GM18508 (cell line): Measurements from ENCODE around the gene CCDC92.

Experiments
- ATAC-seq: cut with Tn5 transposase; IDR thresholded peaks from one replicate; pipeline ENCODE4 v1.9.1; 2021; ENCODE audit warnings: moderate number of reproducible peaks; ENCODE audit not compliant: insufficient read depth, unreplicated experiment

Gene CCDC92

DNA sequence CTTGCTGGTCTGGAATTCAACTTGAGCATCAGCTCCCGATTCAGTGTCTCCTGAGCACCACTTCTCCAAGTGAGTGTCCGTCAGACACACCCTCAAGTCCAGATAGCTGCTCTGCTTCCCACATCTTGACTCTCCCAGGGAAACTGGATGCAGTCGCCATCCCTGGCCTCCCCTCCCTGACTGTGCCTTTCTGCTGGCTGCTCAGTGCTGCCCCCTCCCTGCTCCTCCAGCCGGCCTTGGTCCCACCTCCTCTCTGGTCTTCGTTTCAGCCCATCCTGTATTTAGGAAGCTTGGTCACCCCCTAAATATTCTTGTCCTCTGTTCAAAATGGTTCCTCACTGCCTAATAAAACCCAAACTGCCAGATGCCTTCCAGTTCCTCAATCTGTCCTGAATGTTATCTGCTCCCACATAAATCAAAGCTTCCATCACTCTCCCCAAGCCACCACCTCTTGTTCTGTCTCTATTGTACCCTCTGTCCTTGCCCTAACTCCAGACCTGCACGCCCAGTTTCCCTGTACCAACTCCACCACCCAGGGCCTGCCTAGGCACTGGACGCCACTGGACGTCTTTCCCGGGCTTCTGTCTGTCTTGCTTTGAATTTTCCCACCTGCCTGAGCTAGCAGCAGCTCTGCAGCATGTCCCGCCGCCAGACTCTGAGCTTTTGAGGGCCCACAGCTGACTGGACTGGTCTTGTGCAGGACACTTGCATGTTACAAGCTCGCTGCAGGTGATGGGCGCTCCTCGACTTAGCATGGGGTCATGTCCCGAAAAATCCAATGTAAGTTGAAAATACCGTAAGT lies 33.8 kb downstream of the CCDC92 start:
- no peak for ATAC-seq

DNA sequence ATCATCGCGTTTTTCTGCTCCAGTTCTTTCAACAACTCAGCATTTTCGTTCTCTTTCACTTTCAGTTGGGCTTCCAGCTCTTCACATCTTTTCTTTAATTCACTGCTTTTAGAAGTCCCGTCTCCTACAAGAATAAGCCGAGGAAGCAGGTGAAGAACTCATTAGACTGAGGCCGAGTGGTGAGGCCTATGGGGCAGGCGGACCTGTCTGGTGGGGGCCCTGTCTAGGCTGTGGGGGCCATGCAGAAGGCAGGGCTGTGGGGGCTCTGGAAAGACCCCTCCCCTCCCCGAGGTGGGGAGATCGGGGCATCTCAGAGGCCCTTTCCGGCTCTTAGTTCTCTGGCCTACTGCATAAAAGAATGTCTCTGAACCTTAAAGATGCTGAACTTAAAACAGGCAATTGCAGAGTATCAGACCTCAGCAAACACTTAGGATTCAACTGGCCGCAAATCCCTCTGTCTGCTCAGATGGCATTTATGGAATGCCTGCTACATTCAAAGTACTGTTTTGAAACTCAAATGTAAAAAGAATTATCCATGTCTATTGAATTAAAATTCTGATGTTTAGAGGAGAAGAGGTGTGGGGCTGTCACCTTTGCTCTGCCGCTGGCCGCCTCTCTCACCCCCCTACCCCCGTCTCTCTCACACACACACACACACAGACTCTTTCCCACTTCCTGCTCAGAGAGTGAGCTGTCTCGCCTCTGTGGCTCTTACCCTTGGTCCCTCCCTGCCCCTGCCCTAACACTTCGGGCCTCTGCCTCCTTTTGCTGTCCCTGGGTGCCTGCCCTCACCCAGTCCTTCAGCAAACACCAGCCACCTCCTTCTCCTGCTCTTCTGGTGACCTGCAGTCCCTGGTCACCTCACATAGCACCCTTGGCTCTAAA lies 34.7 kb downstream of the CCDC92 start:
- ATAC-seq: no peak

DNA sequence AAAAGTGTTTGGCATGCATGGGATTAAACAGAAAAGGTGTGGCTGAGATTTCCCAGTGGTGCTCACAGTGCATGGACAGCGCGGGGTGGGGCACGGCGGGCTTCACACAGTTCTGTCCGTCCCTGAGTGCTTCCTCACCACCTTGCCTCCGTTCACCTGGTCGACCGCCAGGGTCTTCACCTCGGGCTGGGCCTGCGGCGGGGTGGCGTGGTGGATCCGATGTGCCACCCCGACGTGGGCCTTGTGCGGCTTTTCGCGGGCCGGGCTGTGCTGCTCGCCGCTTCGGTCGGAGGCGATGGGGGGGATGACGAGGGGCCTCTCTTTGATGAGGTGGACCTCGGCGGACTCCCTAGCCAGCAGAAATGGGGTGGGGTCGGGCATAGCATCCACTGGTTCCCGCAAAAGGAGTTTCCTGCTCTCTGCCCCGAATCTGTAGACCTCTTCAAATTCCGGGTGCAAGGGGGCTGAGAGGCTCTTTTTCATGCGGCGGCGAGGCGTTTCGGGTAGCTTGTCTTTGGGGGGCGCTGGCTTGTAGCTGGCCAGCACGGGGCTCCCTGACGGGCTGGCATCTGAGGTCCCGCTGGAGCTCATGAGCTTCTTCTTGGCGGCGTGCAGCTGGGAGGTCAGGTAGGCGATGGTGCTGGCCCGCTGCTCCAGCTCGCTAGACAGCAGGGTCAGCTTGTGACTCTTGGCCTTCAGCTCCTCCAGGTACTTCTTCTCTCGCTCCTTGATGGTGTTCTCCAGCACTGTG lies 35.5 kb downstream of the CCDC92 start:
- ATAC-seq: no peak

DNA sequence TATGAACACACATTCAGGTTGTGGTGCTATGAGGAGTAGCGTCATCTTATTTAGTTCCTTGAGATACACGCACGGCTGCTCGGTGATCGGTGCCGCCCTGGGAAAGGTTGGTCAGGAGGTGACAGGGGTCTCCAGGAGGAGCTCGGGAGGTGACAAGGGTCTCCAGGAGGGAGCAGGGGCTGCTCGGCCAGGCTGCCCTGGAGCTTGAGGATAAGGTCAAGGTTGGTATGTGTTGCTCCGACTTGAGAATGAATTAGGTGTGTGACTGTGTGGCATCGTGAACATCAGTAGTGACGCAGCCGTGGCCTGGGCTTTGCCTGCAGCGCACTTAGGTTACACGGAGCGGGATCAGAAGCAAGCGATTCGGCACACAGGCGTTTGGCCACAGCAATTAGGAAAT lies 36.2 kb downstream of the CCDC92 start:
- ATAC-seq: no peak

DNA sequence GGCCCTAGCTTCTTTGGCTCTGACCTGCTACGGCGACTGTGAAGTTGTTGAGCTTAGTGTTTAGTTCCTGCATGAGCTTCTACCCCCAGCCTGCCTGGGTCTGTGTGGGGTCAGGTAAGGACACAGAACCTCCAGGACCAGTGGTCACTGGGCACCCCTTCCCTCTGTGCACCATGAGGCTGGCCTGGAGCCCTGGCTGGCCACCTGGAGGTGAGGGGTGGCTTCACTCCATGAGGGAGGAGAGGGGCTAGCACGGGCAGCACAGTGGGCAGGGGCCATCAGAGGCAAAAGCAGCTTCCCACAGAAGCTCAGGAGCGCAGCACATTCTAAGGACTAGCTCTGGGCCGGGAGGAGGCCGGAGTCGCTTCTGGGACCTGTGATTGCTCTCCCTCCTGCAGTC lies 36.7 kb downstream of the CCDC92 start:
- ATAC-seq: no peak

DNA sequence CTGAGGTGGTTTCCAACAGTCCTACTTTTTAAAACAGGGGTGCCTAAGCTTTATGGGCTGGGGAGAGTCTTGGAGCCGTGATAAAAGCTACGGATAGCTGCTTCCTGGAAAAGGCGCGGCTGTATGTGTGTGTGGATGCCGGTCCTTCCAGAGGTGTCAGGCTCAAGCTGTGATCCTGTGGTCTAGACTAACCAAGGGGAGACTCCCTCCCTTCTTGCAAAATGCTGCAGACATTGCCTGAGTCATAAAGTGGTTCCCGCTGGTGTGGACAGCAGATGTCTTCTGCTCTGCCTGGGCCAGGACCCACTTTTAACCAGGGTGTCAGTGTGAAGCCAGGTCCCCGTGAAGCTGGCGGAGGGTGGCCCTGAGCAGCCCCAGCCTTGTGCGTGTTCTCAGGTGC lies 37.8 kb downstream of the CCDC92 start:
- no peak for ATAC-seq

DNA sequence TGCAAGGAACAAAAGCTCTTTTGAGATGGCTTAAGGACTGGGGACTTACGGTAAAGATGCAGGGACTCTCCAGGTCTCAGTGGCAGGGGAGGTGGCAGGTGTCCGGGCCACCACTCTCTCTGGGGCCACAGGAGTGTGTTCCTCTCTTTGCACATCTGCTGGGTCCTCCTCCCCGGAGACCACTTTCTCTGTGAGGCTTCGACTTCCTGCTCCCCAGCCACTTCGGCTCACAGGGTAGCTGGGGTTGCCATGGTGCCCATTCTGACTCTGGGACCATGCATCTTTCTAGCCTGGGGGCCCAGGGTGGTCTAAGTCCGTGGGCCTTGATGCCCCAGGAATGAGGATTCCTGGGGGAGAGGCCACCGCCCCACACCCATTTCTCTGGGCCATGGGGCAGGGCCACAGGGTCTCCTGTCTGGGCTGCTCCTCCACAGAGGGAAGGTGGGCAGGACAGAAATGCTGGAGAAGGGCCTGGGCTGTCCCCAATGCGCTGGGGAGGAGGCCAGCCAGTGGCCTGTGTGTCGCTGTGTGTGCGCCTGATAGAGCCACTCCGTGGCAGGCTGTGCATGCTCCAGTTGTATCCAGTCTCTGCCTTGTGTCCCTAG lies 38.5 kb downstream of the CCDC92 start:
- no peak for ATAC-seq

DNA sequence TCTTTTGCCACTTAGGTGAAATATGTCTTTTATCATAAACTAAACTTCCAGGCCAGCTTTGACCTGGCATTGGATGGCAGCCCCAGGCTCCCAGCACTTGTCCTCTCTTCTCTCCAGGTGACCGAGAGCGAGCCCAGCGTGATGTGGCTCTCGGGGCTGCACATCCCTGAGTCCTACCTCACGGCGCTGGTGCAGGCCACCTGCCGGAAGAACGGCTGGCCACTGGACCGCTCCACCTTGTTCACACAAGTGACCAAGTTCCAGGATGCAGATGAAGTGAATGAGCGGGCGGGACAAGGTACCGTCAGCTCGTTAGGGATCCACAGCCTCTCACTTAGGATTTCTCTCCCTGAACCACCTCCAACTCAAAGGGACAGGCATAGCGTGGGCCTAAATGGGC lies 39.4 kb downstream of the CCDC92 start:
- no peak for ATAC-seq

DNA sequence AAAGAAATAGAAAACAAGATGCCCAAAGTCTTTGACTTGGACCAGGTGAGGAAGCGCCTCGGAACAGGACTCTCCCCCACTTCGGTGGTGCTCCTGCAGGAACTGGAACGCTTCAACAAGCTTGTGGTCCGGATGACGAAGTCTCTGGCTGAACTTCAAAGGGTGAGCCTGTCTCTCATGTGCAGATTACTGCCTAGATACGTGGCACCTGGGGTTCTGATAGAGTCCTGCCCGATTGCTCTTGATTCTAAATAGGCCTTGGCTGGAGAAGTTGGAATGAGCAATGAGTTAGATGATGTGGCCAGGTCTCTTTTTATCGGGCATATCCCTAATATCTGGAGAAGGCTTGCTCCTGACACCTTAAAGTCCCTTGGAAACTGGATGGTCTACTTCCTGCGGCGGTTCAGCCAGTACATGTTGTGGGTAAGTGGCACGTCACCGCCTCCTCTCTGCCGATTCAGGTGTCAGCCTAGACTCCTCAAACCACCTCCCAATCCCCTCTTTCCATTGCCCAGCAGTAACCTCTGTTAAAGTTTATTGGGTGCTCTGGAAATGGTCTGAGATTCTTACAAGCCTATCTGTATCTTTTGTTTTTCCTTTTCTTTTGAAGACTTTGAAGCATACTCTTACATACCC lies 40.8 kb downstream of the CCDC92 start:
- ATAC-seq: no peak

DNA sequence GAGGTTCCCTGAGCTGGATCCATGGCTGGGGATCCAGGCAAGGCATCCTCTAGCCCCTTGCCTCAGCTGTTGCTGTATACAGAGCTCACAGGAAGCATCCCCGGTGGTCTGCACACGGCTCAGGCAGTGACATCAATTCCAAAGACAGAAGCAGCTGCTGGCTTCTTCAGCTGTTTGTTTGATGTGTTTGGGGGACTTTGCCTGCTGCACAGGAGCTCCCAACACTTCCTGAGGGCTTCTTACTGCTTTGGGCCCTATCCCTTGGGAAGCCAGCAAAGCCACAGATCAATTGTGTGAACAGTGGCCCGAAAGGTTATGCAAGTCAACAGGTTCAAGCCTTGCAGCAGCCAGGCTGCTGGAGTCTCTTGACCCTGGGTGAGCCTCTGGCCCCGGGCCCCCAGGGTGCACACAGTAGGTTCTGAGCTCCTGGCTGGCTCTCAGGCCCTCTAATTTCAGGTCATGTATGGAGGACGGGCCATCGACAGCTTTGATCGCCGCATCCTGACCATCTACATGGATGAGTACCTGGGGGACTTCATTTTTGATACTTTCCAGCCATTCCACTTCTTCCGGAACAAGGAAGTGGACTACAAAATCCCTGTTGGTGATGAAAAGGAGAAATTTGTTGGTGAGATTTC lies 42.6 kb downstream of the CCDC92 start:
- ATAC-seq: no peak

DNA sequence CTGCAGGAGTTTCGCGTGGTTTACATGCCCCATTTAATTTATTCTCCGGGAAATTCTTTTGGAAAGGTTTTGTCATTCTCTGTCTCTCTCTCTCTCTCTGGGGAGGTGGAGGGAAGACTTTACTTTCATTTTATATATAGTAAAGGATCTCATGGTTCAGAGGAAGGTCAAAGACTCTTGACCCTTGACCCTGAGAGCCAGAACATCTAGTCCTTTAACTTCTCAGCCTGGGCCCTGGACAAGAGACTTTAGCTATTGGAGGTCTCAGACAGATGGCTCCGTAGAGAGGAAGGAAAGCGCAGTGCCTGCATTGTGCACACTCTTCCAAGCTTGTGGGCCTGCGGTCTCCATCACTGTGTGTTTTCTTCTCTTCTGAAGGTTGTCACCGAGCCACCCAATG lies 43.7 kb downstream of the CCDC92 start:
- no peak for ATAC-seq

DNA sequence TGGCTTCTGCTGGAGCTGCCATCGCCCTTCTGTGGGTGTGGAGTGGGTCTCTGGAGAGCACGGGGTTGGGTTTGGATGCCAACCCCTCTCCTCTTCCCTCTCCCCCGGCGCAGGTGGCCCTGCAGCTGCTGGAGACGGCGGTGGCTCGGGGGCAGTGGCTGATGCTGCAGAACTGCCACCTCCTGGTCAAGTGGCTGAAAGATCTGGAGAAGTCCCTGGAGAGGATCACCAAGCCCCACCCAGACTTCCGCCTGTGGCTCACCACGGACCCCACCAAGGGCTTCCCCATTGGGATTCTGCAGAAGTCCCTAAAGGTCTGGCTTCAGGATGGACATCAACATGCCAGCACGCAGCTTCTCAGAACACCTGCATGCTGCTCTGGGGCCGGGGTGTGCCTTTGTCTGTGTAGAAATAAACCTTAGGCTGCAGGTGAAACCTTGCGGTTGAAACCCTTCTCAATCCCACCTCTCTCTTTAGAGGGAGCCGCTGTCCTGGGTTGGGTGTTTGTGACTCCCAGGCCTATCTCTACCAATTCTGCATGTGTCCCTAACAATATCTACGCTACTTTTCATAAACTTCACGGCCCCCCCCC lies 44.3 kb downstream of the CCDC92 start:
- ATAC-seq: no peak

DNA sequence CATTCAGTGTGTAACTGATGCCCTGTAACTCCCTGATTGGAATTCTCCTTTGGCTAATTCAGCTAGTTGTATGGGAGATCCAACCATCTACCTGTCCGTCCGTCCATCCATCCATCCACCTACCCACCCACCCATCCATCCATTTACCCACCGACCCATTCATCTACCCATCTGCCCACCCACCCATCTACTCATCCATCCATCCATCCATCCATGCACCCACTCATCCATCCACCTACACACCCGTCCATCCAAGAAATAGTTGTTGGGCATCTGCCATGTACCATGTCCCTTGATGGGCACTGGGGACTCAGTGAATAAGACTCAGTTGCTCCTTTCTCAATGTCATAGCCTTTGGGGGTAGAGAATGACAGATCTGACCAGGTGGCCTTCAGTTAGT lies 48.1 kb downstream of the CCDC92 start:
- no peak for ATAC-seq

DNA sequence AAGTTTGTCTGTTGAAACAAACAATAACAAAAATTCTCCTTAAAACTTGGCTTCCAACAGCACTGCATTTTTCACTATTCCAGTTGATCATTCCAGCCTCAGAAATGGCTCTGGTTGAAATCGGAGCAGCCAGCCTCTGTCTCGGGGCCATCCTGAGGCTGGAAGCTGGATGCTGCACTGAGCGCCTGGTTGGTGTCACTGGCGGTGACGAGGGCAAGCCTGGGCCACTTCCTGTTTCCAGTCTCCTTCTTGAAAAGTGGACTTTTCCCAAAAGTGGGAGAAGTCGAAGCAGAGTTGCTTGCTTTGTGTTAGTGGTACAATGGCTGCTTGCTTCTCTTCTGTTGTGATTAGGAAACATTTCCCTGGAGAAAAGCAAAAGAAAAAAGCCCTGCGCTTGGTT lies 48.7 kb downstream of the CCDC92 start:
- ATAC-seq: no peak

DNA sequence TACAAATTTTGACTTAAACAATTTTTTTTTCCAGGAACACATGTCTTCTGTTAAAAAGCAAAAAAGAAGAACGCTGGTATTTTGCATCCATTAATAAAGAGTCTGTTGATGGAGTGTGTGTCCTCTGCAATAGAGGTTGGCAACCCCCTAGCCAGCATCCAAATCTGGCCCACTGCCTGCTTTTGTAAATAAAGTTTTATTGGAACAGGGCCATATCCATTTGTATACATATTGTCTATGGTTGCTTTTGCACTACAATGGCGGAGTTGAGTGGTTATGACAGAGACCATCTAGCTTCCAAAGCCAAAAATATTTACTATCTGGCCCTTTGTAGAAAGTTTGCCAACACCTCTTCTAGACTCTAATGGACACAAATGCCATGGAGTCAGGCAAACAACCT lies 49.6 kb downstream of the CCDC92 start:
- no peak for ATAC-seq

DNA sequence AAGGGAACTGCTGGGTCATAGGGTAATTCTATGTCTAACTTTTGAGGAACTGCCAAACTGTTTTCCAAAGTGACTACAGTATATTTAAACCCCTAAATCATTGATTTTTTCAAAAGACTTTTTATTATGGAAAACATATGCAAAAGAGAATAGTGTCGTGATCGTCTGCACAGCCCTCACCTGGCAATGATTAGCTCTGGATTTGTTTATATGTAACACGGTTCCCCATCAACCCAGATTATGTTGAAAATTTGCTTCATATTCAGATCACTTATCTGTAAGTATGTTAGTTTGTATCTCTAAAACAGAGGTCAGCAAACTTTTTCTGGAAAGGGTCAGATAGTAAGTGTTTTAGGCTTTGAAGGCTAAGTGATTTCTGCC lies 52.7 kb downstream of the CCDC92 start:
- ATAC-seq: no peak

DNA sequence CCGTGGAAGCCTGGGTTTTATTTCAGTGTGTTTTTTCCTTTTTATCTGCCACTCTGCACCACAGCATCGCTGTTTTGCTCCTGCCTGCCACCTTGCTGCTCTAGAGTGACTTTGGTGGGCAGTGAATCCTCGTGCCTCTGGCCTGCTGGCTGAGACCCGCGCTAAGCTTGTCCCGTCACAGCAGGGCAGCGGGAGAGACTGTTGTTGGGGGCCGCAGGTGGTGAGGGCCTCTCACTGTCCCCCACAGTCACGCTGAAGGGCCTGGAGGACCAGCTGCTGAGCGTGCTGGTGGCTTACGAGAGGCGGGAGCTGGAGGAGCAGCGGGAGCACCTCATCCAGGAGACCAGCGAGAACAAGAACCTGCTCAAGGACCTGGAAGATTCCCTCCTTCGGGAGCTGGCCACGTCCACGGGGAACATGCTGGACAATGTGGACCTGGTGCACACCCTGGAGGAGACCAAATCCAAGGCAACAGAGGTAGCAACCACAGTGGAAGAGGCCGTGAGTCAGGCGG lies 55.2 kb downstream of the CCDC92 start:
- ATAC-seq: no peak

DNA sequence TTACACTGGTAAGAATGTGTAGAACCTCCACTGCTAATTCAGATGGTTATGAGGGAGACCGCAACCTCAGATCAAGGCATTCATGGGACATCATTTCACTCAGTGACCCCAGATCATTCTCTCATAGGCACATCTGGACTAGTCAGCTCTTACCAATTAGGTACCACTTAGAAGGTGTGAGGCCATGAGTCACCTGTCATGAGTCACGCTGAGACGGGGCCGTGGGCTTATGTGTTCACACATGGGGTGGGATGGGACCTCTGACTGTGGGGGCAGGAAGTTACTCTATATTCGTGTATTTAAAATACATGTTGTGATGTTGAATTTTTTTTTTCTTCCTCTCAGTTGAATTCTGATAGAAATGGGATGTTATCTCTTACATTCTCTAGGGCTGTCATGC lies 55.9 kb downstream of the CCDC92 start:
- ATAC-seq: no peak

DNA sequence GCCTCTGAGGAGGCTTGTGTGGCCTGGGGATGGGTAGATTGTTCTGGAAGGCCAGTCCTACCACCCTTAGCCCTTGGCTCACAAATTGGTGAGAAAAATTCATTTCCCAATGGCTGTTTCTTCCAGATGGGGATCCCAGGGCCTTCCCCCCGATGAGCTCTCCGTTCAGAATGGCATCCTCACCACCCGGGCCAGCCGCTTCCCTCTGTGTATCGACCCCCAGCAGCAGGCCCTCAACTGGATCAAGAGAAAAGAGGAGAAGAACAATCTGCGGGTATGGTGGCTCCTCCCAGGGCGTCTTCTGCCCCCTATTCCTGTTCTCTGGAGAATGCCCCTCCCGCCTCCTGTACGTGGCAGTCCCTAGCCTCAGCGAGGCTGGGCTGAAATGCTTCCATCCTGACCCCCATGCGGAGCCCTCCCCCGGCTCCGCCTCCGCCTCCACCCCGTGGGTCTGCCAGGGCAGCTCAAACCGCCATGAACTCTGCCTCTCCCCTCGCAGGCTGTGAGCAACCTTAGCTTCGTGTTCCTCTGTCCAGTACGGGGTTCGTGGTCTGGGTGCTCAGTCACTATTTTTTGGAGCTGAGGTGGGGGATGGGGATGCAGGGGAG lies 57.8 kb downstream of the CCDC92 start:
- no peak for ATAC-seq
